Activated T-cell treated with anti-CD3 and anti-CD28 coated beads, Interleukin-2, amount 50 U/mL, for 4 hours (primary cell): ENCODE results near the gene NFRKB. TPM values are rescaled to one million over a fixed set of nuclear protein-coding genes. Genes with fewer than 3 reads are reported as not detected.
"Not testable (repeated sequence)": the region's sequence is repeated elsewhere in the genome, so short reads cannot be mapped to it uniquely, and the experiment has no call there.

Experiments
- ATAC-seq, 2 donors: fragments of 200-7000 bp; cut with Tn5 transposase; one replicate each; pipeline ENCODE4 v1.10.0; 2021
- DNase-seq: peaks from one replicate; pipeline ENCODE4 v3.0.0-alpha.2; 2020
- H3K27me3 Mint-ChIP-seq: one replicate; pipeline ENCODE4 v1.8.0; 2021; ENCODE audit warnings: low read depth, mixed read lengths
- H3K36me3 Mint-ChIP-seq: one replicate; pipeline ENCODE4 v1.8.0; 2022; ENCODE audit warnings: mixed read lengths; ENCODE audit not compliant: insufficient read depth
- H3K4me1 Mint-ChIP-seq: one replicate; pipeline ENCODE4 v1.8.0; 2021; ENCODE audit warnings: low read depth, mixed read lengths
- H3K4me3 Mint-ChIP-seq: one replicate; pipeline ENCODE4 v1.8.0; 2021; ENCODE audit warnings: mild to moderate bottlenecking, moderate library complexity, mixed read lengths
- H3K9me3 Mint-ChIP-seq: one replicate; pipeline ENCODE4 v1.8.0; 2021; ENCODE audit warnings: mixed read lengths
- total RNA-seq, 3 donors: library from RNA; stranded (reverse); gene quantifications; one replicate each; pipeline ENCODE4 v1.2.1, GENCODE V29; 2021

The NFRKB gene
- total RNA-seq, 3 donors from 2014 or later = 30.2 to 42.1 (median 39.0) TPM

GRCh38 chr11:129866311-129866710 lies 29.1 kb downstream of the NFRKB start:
- Mint-ChIP-seq H3K36me3 (peaks cover 63% of the 10 kb centered on the region), H3K27me3 (no peaks in the 10 kb centered on the region)
- no peak for ATAC-seq

DNA sequence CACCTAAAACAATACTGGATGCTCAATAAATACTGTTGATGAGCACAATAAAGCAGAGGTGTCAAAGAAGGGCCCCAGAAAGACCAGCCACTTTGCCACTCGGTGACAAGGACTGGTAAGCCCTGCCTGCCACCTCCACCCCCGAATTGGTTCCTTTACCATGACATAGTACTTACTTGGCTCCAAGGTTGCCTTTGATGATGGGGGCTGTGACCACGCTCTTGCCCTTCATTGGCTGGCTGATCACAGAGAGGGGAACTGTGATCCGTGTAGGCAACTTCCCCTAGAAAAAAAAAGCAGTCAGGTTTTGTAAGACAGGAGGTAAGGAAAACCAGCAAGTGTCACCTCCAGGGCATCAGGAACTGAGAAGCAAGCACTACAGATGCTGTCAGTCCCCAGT lies 29.7 kb downstream of the NFRKB start:
- ATAC-seq (peak; percentile 54 to 71), DNase-seq (no peak)
- Mint-ChIP-seq H3K4me3 (no peak overlapping the region), H3K36me3 (peaks cover 57% of the 10 kb centered on the region), H3K27me3 (no peaks in the 10 kb centered on the region), H3K9me3 (no peaks in the 10 kb centered on the region), H3K4me1 (peaks cover 30% of the 10 kb centered on the region)

More at GRCh38 chr11:129866311-129866710, 29.1 kb downstream of the NFRKB start:
- Mint-ChIP-seq H3K9me3 (no peaks in the 10 kb centered on the region), H3K4me3 (no peak overlapping the region), H3K4me1 (peaks cover 24% of the 10 kb centered on the region)
- no peak for DNase-seq

- H3K27me3 Mint-ChIP-seq = no peaks in the 10 kb centered on the region
- H3K4me1 Mint-ChIP-seq = peaks cover 37% of the 10 kb centered on the region
- no peak overlapping the region for H3K4me3 Mint-ChIP-seq
- no peaks in the 10 kb centered on the region for H3K9me3 Mint-ChIP-seq
- no peak for ATAC-seq
- peaks cover 55% of the 10 kb centered on the region for H3K36me3 Mint-ChIP-seq
- DNase-seq = no peak
Measured at GRCh38 chr11:129864811-129865210, 30.6 kb downstream of the NFRKB start.

- Mint-ChIP-seq H3K4me1 (peaks cover 51% of the 10 kb centered on the region), H3K36me3 (peaks cover 44% of the 10 kb centered on the region), H3K27me3 (no peaks in the 10 kb centered on the region), H3K4me3 (no peak overlapping the region), H3K9me3 (no peaks in the 10 kb centered on the region)
- ATAC-seq = no peak
- DNase-seq = no peak
Measured at GRCh38 chr11:129861702-129862522, 33.5 kb downstream of the NFRKB start.

- no peak for ATAC-seq
- DNase-seq = no peak
- H3K27me3 Mint-ChIP-seq = no peaks in the 10 kb centered on the region
- H3K4me3 Mint-ChIP-seq = no peak overlapping the region
- peaks cover 18% of the 10 kb centered on the region for H3K36me3 Mint-ChIP-seq
- H3K9me3 Mint-ChIP-seq = no peaks in the 10 kb centered on the region
- H3K4me1 Mint-ChIP-seq = peaks cover 62% of the 10 kb centered on the region
Measured at GRCh38 chr11:129856036-129856435, 39.3 kb downstream of the NFRKB start.

- Mint-ChIP-seq H3K36me3 (peaks cover 15% of the 10 kb centered on the region), H3K27me3 (no peaks in the 10 kb centered on the region), H3K4me1 (peaks cover 55% of the 10 kb centered on the region), H3K4me3 (no peak overlapping the region), H3K9me3 (no peaks in the 10 kb centered on the region)
- ATAC-seq = no peak
- no peak for DNase-seq
Measured at GRCh38 chr11:129855086-129855485, 40.3 kb downstream of the NFRKB start.

DNA sequence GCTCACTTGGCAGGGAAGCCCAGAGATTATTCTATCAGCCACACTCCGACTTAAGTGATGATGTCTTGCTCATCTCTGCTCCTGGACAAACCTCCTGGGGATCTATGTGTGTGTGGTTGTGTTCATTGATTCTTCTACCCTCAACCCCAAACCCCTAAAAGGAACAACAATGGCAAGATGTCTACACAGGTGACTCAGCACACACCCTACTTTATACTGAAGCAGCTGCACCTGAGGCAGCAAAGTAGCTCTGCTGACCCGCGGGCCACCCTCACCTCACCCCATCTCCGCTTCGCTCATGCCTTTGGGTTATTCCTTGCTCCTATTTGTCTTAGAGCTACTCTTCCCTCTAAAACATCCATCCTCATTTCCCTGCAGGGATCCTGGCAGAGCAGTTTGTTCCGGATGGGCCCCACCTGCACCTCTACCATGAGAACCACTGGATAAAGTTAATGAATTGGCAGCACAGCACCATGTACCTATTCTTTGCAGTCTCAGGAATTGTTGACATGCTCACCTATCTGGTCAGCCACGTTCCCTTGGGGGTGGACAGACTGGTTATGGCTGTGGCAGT lies 41.1 kb downstream of the NFRKB start:
- ATAC-seq (peak in 1 of 2 donors; percentile 44), DNase-seq (no peak)
- Mint-ChIP-seq H3K36me3 (peaks cover 12% of the 10 kb centered on the region), H3K9me3 (no peaks in the 10 kb centered on the region), H3K27me3 (no peaks in the 10 kb centered on the region), H3K4me3 (peak overlapping the region; percentile 49), H3K4me1 (peaks cover 47% of the 10 kb centered on the region)

DNA sequence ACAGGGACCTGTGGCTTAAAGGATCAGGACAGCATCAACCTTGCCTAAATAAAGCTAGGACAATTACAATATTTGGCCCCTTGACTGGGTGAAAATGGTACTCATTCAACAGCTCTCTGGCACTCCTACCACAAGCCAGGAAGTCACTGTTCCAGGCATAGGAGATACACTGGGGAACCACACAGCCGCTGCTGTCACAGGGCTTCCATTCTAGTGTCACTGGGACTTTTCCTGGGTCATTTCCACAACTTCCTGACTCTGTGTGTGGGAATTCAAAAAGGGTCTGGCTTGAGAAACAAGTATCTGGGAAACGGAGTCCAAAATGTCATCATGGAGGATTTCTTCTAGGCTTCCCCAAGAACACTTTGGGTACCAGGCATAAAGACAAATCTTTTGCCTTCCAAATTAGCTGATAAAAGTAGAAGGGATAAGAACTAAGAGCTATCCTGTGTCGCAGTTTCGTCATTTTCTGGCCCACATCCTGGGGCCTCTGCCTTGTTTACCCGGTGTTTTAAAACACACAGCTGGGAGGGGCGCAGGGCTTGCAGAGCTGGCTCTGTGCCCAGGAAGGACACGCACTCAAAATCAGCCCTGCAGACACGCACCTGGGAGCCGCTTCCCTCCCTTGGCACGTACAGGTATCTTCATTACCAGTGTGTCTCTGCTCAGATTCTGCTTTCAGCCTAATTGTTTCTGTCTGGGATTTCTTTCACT lies 41.7 kb downstream of the NFRKB start:
- Mint-ChIP-seq H3K36me3 (peaks cover 12% of the 10 kb centered on the region), H3K4me1 (peaks cover 42% of the 10 kb centered on the region), H3K27me3 (no peaks in the 10 kb centered on the region), H3K9me3 (no peaks in the 10 kb centered on the region), H3K4me3 (peak overlapping the region; percentile 49)
- peak; percentile 25 for DNase-seq
- ATAC-seq = peak; percentile 61 to 65

- Mint-ChIP-seq H3K4me3 (no peak overlapping the region), H3K4me1 (peaks cover 33% of the 10 kb centered on the region), H3K9me3 (no peaks in the 10 kb centered on the region), H3K27me3 (no peaks in the 10 kb centered on the region), H3K36me3 (peaks cover 7% of the 10 kb centered on the region)
- no peak for ATAC-seq
- DNase-seq = no peak
Measured at GRCh38 chr11:129852125-129852740, 43.1 kb downstream of the NFRKB start.

GRCh38 chr11:129849447-129850130 lies 45.8 kb downstream of the NFRKB start:
- Mint-ChIP-seq H3K36me3 (peaks cover 1% of the 10 kb centered on the region), H3K4me3 (no peak overlapping the region), H3K4me1 (peaks cover 43% of the 10 kb centered on the region), H3K27me3 (no peaks in the 10 kb centered on the region), H3K9me3 (no peaks in the 10 kb centered on the region)
- no peak for ATAC-seq
- no peak for DNase-seq

GRCh38 chr11:129847361-129847760 lies 48.0 kb downstream of the NFRKB start:
- not testable (repeated sequence) for H3K36me3 Mint-ChIP-seq, H3K9me3 Mint-ChIP-seq, H3K4me3 Mint-ChIP-seq, ATAC-seq, DNase-seq, H3K27me3 Mint-ChIP-seq
- peaks cover 27% of the 10 kb centered on the region for H3K4me1 Mint-ChIP-seq

- no peak for DNase-seq
- no peaks in the 10 kb centered on the region for H3K36me3 Mint-ChIP-seq
- peak; percentile 82 to 84 for ATAC-seq
- peaks cover 8% of the 10 kb centered on the region for H3K9me3 Mint-ChIP-seq
- H3K27me3 Mint-ChIP-seq = no peaks in the 10 kb centered on the region
- H3K4me3 Mint-ChIP-seq = peak overlapping the region; percentile 17
- peaks cover 30% of the 10 kb centered on the region for H3K4me1 Mint-ChIP-seq
Measured at GRCh38 chr11:129846508-129847335, 48.7 kb downstream of the NFRKB start.
